RPMI7951 (cell line): ENCODE results near the gene SUCLG2. TPM values are rescaled to one million over a fixed set of nuclear protein-coding genes. Genes with fewer than 3 reads are reported as not detected.

Source experiments
- DNase-seq: peaks from one replicate; pipeline ENCODE4 v3.0.0-alpha.2; 2012; ENCODE audit warnings: low read depth
- total RNA-seq: library from RNA; depleted of rRNA; stranded (reverse); fragments of >200 nt; shearing (Covaris generic); gene quantifications from 2 replicates; pipeline ENCODE4 v1.2.3, GENCODE V29; 2014; rRNA removed

SUCLG2 gene, protein sequence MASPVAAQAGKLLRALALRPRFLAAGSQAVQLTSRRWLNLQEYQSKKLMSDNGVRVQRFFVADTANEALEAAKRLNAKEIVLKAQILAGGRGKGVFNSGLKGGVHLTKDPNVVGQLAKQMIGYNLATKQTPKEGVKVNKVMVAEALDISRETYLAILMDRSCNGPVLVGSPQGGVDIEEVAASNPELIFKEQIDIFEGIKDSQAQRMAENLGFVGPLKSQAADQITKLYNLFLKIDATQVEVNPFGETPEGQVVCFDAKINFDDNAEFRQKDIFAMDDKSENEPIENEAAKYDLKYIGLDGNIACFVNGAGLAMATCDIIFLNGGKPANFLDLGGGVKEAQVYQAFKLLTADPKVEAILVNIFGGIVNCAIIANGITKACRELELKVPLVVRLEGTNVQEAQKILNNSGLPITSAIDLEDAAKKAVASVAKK
- total RNA-seq: 58.6 and 70.8 TPM in 2 replicates

DNA sequence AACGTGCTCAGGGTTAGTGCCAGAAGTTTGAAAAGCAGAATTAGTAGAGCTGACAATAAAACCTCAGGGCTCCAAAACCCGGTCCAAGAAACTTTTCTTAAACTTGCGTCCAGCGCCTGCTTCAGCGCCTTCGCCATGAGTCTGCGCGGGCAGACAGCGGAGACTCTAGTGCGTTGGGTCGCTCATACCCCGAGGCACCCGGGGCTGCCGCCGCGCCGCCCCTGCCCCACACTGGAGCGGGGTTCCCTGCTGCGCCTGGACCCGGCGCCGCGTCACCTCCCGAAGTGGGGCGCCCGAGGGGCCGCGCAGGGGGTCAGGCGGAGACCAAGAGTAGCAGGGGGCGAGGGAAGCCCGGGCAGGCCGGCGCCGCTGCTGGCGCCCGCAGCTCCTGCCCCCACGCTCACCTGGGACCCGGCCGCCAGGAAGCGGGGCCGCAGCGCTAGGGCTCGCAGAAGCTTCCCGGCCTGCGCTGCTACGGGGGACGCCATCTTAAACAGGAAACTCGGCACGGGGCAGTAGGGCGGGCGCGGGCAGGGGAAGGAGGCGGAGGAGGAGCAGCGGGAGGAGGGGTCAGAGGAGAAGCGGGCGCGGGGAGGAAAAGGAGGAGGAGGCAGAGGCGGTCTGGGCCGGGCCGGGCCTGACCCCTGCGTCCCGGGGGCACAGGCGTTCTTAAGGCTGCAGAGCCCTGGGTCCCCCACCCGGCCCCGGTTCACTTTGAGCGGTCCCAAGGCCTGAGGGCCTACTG lies at the start of gene SUCLG2:
Gene SUCLG2, minus strand, starts transcription at position 514 of the 745 bp plus-strand sequence. Its CDS starts 26 bp downstream, at position 488.
- peak; percentile 89 for DNase-seq

DNA sequence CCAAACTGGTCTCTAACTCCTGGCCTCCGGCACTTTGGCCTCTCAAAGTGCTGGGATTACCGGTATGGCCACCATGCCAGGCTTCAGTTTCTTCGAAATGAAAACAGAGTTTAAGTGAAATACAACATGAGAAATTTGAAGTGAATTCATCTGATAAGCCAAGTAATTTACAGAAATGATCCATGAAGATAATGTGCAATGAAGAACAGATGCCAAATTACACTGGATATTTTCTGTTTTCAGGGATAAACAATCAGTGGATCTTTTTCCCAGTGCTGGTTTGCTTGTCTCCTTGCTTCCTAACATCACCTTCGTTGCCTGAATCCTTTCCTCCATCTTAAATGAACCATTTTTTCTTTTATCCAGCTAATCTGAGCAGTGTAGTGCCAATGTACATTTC lies 46.2 kb upstream of the SUCLG2 start:
- no peak for DNase-seq

DNA sequence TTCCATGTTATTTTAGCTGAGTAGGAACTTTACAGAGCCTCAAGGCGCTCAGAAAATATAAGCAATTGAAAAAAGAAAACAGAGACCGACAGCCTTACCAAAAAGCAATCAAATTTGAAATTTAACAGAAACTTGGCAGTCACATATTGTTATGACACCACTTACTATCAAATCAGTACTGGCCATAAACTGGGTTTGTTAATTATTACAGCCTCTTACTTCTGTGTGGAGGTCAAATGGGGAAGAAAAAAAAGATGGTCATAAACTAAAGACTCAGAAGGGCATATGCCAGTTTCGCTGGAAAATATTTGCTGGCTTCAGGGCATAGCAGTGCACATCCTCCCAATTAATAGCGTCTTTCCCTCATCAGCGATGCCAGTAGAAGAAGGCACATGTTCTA lies 45.5 kb upstream of the SUCLG2 start:
- DNase-seq: no peak

DNA sequence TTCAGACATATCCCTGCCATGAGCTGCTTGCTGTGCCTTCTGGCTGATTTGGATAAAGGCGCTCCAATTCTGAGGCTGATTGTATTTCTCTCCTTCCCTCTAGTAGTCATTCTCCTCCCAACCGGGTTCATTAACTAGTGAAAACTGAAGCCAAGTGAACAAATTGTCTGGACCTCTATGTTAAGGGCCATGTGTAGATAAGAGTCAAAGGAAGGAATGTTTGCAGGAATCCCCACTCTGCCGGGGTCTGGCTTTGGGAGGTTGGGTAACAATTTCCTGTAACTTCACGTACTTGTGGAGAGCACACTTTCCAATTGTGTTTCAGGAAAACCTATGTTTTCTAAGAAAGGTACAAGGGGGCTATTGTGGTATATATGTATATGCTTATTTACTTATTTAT lies 38.2 kb upstream of the SUCLG2 start:
- no peak for DNase-seq

DNA sequence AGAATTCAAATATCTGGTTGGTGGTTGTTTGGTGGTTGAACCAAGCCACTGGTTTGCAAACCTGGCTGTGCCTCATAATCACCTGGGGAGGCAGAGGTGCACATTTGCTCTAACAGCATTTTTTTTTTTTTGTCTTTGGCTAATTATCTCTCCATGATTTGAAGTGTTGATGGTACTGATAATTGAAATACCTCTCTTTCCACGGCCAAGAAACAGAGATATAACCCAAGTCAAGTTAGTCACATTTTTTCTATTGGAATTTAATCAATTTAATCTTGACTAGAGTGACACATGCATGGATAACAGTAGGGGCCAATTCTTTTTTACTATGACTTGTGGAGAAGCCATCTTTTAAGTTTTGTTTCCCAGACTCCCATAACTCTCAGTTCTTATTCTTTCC lies 37.5 kb upstream of the SUCLG2 start:
- DNase-seq: no peak

DNA sequence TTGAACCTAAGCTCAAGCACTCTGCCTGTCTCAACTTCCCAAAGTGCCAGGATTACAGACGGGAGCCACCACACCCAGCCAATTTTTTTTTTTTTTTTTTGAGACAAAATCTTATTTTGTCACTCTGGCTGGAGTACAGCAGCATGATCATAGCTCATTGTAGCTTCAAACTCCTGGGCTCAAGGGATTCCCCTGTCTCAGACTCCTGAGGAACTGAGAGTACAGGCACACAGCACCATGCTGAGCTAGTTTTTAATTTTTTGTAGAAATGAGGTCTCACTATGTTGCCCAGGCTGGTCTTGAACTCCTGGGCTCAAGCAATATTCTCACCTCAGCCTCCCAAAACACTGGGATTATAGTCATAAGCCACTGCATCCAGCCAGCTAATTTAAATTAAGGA lies 36.8 kb upstream of the SUCLG2 start:
- DNase-seq: no peak

DNA sequence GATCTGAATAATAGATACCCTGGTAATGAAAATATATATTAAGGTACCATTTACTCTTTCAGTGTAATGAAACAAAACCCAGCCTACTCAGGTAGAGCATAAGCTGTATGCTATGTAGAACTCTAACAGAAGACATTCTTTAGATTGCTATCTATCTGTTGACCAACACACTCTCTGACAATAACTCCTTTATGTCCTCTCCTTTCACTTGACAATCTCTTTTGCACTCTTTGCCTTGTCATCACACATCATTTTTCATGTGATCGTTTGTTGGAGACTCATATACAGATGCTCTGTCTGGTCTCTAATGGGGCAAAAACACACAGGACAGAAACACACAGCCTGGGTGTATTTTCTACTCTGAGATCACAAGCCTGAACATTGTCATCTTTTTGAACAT lies 35.4 kb upstream of the SUCLG2 start:
- DNase-seq: no peak

DNA sequence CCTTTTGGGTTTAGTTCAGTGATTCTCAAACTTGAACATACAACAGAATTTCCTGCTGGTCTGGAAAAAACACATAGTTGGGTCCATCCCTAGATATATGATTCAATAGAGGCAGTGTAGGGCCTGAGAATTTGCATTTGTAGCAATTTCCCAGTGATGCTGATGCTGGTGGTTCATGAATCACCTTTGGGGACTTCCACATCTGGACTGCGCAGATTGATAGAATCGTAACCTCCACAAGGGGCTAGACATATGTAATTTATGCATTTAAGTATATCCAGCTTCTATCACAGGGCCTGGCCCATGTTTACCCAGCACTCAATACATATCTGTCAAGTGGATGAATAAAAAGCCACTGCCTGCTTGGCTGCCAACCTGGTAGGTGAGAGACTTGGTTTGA lies 33.8 kb upstream of the SUCLG2 start:
- DNase-seq: no peak

DNA sequence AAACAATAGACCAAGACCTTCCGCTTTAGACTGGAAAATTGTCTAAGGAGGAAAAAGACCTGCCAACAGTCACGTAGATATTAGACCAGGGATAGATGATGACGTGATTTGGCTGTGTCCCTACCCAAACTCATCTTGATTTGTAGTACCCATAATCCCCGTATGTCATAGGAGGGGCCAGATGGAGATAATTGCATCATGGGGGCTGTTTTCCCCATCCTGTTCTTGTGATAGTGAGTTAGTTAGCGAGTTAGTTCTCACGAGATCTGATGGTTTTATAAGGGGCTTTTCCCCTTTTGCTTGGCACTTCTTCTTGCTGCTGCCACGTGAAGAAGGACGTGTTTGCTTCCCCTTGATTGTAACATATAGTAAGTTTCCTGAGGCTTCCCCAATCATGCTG lies 31.7 kb upstream of the SUCLG2 start:
- no peak for DNase-seq

DNA sequence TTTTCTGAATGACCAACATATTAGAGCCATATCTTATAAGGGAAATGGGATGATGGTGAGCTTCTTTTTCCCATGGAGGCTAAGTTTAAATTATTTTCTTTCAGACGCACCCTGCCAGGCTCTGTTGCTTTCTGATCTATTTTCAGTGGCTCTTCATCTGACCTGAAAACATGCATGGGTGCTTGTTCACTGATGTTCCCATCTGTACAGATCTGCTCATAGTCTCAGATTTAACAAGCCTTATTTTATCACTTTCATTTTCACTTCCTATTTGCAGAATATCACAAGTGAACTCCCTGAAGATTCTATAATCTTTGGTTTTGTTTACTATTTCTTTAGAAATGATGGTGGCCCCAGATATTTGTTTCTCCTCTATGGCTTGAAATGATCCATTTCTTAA lies 31.1 kb upstream of the SUCLG2 start:
- DNase-seq: peak; percentile 3

DNA sequence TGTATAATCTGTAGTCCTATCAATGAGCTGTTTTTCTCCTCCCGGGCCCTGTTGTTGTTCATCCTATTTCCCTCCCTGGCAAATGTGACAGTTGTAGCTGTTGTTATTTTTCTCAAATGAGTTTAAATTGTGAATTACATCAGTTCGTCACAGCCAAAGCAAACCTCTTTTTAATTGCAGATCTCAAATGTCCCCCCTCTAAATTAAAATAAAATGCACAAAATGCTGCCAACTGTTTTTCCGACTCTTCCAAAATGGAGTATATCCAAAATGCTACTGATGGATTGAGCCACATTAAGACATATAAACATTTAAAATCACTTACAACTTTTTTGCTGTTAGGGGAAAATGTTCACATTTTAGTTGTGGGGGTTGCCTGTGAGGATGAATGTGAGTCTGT lies 29.8 kb upstream of the SUCLG2 start:
- no peak for DNase-seq

DNA sequence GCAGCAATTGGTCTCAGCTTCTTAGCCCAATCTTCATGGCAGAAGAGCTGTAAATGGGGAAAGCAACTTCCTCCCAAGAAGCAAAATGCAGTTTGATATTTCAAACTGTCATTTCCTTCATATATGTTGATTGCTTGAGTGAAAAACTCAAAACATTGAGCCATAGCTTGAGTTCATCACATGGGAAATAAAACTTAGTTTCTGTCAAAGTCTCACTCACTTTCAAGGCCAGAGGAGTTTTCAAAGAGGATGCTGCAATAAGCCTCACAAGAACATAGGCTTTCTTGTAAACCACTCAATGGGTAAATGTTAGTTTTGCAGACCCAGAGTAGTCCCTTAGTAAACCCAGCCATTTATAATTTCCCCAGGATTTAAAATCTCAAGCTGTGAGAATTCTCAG lies 29.1 kb upstream of the SUCLG2 start:
- no peak for DNase-seq

DNA sequence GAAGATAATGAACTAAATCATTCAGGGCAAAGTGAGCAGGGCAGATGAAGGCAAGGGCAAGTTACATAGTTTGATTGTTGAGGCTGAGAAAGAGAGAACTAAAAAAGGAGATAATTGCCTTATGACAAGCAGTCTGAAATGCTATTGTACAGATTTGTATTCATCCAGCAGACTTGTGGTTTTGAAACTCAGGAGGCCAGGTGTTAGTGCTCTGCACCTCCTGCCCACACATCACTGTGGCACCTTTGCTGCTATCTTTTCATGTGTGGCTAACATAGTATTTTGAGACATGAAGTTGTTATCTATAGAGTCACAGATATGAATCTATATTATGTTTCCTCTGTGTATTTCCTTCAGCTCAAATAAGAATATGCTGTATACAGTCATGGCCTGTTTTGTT lies 24.3 kb upstream of the SUCLG2 start:
- no peak for DNase-seq

DNA sequence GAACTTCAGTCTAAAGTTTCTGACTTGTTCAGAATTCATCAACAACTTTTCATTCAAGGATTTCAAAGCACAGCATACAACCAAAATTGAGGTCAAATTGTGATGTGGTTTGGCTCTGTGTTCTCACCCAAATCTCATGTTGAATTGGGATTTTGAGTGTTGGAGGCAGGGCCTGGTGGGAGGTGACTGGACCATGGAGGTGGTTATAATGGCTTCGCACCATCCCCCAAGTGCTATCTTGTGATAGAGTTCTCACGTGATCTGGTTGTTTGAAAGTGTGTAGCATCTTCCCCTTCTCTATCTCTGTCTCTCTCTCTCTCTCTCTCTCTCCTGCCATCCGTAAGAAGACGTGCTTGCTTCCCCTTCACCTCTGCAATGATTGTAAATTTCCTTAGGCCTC lies 19.6 kb upstream of the SUCLG2 start:
- DNase-seq: no peak

DNA sequence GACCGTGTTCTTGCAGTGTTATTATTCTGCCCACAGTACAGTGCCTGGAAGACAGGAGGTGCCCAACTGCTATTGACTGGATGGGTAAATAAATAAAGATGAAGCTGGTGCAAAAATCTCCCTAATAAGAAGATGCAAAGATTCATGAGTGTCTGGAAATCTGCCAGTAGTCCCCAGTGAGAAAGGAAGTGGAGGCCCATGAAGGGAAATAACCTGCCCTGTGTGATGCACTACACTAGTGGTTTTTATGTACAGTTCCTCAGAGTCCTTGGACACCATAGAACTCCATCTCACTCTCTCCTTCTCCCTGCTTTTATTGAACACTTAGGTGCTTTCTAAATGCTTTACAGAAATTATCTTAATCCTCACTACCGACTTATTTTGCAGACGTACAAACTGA lies 8.3 kb upstream of the SUCLG2 start:
- no peak for DNase-seq

DNA sequence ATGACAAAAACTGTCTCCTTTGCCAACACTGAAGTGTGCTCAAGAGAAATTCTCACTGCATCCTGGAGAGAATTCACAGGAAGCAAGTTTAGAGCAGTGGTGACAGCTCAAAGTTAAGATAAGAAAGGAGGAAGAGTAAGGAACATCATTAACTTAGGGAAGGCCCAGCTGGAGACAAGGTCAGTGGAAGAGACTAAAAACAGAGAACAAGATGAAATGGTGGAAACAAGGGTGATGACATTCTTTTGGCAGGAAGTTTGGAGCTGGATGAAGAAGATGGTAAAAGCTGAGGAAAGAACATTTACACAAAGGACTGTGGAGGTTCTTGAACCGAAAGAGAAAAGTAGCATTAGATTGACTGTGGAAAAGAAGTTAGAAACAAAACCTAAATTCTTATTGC lies 6.7 kb upstream of the SUCLG2 start:
- no peak for DNase-seq

DNA sequence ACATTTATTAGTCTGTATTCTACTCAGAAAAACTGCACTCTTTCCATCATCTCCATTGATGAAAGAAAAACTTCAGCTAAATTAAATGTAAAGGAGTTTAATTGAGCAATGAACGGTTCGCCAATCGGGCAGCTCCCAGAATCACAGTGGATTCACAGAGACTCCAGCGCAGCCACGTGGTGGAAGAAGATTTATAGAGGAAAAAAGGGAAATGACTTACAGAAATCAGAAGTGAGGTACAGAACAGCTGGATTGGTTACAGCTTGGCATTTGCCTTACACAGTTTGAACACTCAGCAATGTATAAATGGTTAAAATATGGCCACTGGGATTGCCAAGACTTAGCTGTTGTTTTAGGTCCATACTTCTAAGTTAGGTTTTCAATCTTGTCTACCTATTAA lies 2.8 kb upstream of the SUCLG2 start:
- no peak for DNase-seq

DNA sequence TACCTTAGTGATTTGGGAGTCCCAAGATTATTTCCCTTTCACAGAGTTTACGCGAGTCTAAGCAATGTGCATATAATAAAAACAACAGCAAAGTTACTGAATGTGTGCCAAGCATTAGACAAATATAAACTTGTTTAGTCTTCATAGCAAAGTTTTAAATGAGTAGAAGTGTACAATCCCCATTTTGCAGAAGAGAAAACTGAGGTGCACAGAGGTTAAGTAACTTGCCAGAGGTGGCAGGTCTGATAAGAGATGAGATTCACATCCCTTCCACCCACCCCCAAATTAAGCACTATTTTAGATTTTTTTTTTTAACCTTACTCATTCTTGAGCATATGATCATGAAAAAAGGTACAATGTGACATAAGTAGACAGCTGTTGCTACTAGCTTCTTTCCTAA lies 2.2 kb upstream of the SUCLG2 start:
- DNase-seq: no peak

DNA sequence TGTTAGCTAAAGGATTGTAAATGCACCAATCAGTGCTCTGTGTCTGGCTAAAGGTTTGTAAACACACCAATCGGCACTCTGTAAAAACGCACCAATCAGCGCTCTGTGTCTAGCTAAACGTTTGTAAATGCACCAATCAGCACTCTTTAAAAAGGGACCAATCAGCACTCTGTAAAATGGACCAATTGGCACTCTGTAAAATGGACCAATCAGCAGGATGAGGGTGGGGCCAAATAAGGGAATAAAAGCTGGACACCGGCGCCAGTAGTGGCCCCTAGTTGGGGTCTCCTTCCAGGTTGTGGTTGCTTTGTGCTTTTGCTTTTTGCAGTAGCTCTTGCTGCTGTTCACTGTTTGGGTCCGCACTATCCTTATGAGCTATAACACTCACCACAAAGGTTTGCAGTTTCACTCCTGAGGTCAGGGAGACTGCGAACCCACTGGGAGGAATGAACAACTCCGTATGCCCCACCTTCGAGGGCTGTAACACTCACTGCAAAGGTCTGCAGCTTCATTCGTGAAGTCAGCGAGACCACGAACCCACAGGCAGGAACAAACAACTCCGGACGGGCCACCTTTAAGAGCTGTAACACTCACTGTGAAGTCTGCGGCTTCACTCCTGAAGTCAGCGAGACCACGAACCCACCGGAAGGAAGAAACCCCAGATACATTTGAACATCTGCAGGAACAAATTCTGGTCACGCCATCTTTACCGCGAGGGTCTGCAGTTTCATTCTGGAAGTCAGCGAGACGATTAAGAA lies 1.1 kb upstream of the SUCLG2 start:
- no peak for DNase-seq

DNA sequence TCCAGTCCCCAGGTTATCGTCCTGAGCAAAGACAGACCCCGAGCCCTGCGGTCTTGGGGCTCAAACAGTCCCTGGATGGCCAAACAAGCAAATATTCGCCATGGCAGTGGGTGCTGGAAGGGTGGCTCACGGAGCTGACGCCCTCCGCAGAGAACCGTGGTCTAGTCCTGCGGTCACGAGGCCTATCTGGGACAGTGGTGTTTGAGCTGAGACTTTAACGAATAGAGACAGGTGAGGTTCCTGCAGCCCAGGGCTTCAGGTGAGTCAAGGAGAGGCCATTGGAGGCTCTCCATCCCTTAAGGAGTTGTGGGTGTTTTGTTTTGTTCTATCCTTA lies 399 bp upstream of the SUCLG2 start:
- DNase-seq: no peak

DNA sequence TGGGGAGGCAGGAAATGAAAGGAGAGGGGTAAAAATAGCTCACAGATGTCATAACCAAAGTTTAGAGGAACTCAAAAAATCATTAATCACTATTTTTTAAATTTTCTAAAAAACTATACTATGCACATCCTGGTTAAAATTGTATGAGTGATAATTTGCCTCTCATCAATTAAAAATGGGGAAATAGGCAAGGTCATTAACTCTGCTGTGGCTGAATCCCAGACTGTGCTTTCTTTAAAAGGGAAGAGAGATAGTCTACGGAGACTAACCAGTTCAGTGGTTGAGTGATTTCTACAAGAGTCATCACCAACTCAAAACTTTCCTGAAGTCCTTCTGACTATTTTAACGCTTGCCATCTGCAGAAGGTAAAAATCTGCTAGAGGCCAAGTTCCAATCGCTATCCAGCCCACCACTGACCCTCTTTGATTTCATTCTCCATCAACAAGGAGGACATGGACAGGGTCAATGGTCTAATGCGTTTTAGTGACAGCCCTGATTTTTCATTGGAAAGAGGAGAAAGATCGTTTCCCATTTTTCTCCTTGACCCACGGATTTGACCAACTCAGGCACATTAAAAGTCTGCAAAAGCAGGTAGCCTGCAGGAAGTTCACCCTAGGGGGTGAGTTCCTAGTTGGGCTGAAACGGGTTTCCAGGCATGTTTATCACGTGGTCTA lies 850 bp downstream of the SUCLG2 start:
- peak; percentile 25 for DNase-seq

DNA sequence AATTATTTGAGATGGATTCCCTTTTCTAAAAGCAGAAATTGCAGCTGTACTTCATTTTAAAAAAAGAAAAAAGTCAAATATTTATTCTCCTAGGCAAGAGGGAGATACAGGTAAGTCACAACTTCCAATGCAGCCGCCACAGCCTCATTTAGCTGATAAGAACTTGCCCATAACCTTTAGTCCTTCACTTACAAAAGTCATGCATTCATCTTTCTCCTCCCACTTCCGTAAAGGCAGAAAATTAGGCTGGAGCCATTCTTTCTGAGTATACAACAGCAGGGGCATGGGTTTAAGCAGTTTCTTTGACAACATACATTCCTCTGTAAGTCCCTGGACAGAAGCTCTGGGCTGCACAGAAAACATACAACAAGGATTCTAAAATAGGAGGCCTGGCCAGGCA lies 4.3 kb downstream of the SUCLG2 start:
- DNase-seq: no peak
